Transverse colon (tissue), 4 donors: Measurements from ENCODE around the gene TEX29. TPM values are rescaled to one million over a fixed set of nuclear protein-coding genes. Genes with fewer than 3 reads are reported as not detected.

Source experiments
- DNase-seq: peaks from one replicate; pipeline ENCODE4 v3.0.0-alpha.2; 2019
- H3K27ac ChIP-seq, 4 donors: fragments of 200-600 bp; sonication (generic); 2 replicates each; pipeline ENCODE4 v1.5.1; 2016 to 2018; ENCODE audit warnings: inconsistent platforms in 4 of 4
- H3K27me3 ChIP-seq: fragments of 200-600 bp; sonication (generic); 2 replicates; pipeline ENCODE4 v1.5.1; 2017; ENCODE audit warnings: inconsistent platforms
- H3K36me3 ChIP-seq, 4 donors: fragments of 200-600 bp; sonication (generic); 2 replicates each; pipeline ENCODE4 v1.5.1; 2017 to 2019; ENCODE audit warnings: inconsistent platforms in 4 of 4
- H3K4me1 ChIP-seq, 4 donors: fragments of 200-600 bp; sonication (generic); 2 replicates each; pipeline ENCODE4 v1.5.1; 2017 to 2020; ENCODE audit warnings: inconsistent platforms in 4 of 4
- H3K4me3 ChIP-seq, 4 donors: fragments of 200-600 bp; sonication (generic); 1 replicate in 1 of 4; 2 replicates in 3 of 4; pipeline versions ENCODE4 v1.5.1 to v1.6.1; 2017 to 2019; ENCODE audit warnings: inconsistent platforms in 4 of 4
- H3K9me3 ChIP-seq, 2 donors: fragments of 200-600 bp; sonication (generic); 2 replicates each; pipeline ENCODE4 v1.5.1; 2017 to 2019; ENCODE audit warnings: inconsistent platforms in 2 of 2
- EP300 ChIP-seq: sonication (generic); formaldehyde crosslinking; IDR thresholded peaks from one replicate; pipeline ENCODE4 v1.6.1; 2017; ENCODE audit warnings: antibody characterized with exemption, low read depth
- POLR2A ChIP-seq: fragments of 450-650 bp; IDR thresholded peaks from one replicate; pipeline ENCODE4 v1.6.1; 2016; ENCODE audit warnings: antibody characterized with exemption, mild to moderate bottlenecking, moderate library complexity
- POLR2AphosphoS5 ChIP-seq, 3 donors: sonication (generic); formaldehyde crosslinking; IDR thresholded peaks; one replicate each; pipeline ENCODE4 v1.6.1; 2016; ENCODE audit warnings: antibody characterized with exemption in 3 of 3
- WGBS, 2 donors: methylation state at CpG; one replicate each; pipeline ENCODE4 v1.1.5; 2018; ENCODE audit warnings: low coverage in 1 of 2; 5-methylcytosine and 5-hydroxymethylcytosine counted together
- in situ Hi-C, 4 donors: fragments of 200-750 bp; cut with MboI; loops; one replicate each; pipeline versions ENCODE4 v1.15.0 to v1.15.1; 2017; ENCODE audit warnings: low sequenced_read_pairs in 3 of 4, low pct_ligation_motif_present in 1 of 4, low pct_unique_long_range_greater_than_20kb in 1 of 4
- intact Hi-C: fragments of 100-400 bp; cut with DNase I; formaldehyde crosslinking; loops from one replicate; pipeline ENCODE4 v1.15.1; 2023; ENCODE audit warnings: low total_unique reads
- total RNA-seq, 4 donors: library from RNA; depleted of rRNA; stranded (reverse); fragments of >200 nt; gene quantifications; one replicate each; pipeline ENCODE4 v1.1.0, GENCODE V29; 2016
- TF ChIP-seq, protein P1 (sequence below), 5 experiments: fragments of 200-600 bp in 3 of 5; fragments of 450-650 bp in 2 of 5; sonication (generic) in 3 of 5; IDR thresholded peaks; 1 replicate in 2 of 5; 2 replicates in 3 of 5; pipeline ENCODE4 v1.5.1; 2016 to 2017; ENCODE audit warnings: antibody characterized with exemption in 5 of 5, inconsistent platforms in 3 of 5, mild to moderate bottlenecking in 2 of 5, moderate library complexity in 1 of 5

TEX29 gene
- total RNA-seq, 4 donors from 2014 or later, result not detected

DNA sequence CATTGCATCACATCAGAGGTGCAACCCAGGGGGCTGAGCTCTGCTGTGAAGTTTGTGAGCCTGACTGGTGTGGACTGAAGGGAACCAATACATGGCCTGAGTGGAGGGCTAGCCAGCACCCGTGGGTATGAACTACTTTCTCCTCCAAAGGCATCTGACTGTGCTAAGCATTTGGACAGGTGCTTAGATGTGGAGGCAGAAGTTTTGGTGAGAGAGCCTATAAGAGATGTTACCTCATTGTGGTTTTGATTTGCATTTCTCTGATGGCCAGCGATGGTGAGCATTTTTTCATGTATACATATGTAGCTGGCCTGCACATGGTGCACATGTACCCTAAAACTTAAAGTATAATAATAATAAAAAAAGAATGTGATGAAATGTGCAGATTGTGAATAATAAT lies 46.9 kb downstream of the TEX29 start:
- H3K36me3 ChIP-seq, result no peaks in the 10 kb centered on the region
- H3K27me3 ChIP-seq, result no peaks in the 10 kb centered on the region
- WGBS, 2 donors, result 78% methylated on average over 2 of the region's 2 CpGs; no CpG with 5 or more reads in 1 of the 2 donors
- in situ Hi-C loops, result no loop called here
- intact Hi-C loops, result no loop called here
- no peaks in the 10 kb centered on the region for H3K4me1 ChIP-seq
- no peak overlapping the region for H3K4me3 ChIP-seq
- no peaks in the 10 kb centered on the region for H3K9me3 ChIP-seq
- TF ChIP-seq POLR2AphosphoS5 (IDR thresholded peaks at IDR 0.05), result no peak
- no peak for TF ChIP-seq EP300
- TF ChIP-seq POLR2A, result no peak
- TF ChIP-seq, protein P1, sequence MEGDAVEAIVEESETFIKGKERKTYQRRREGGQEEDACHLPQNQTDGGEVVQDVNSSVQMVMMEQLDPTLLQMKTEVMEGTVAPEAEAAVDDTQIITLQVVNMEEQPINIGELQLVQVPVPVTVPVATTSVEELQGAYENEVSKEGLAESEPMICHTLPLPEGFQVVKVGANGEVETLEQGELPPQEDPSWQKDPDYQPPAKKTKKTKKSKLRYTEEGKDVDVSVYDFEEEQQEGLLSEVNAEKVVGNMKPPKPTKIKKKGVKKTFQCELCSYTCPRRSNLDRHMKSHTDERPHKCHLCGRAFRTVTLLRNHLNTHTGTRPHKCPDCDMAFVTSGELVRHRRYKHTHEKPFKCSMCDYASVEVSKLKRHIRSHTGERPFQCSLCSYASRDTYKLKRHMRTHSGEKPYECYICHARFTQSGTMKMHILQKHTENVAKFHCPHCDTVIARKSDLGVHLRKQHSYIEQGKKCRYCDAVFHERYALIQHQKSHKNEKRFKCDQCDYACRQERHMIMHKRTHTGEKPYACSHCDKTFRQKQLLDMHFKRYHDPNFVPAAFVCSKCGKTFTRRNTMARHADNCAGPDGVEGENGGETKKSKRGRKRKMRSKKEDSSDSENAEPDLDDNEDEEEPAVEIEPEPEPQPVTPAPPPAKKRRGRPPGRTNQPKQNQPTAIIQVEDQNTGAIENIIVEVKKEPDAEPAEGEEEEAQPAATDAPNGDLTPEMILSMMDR (IDR thresholded peaks at IDR 0.05), result no peak
- no peak overlapping the region for H3K27ac ChIP-seq
- no peak for DNase-seq

DNA sequence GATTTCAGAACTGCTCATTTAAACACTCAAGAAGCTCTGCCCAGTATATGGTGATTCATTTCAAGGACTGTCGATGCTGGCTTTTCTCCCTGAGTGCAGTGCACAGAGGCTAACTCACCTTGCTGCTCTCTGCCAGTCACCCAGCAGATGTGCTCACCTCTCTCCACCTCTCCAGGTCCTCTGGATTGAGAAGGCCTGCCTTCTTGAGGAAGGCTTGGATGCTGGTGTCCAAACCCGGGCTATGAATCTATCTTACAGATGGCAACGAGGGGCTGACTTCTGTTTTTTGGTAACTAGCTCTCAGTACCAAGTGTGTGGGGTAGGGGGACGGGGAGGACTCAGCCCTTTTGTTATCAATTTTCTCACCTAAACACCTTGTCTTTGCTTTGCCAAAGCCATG lies 47.6 kb downstream of the TEX29 start:
- intact Hi-C loops, result no loop called here
- TF ChIP-seq POLR2AphosphoS5 (IDR thresholded peaks at IDR 0.05), result no peak
- TF ChIP-seq EP300, result no peak
- no peak for TF ChIP-seq POLR2A
- TF ChIP-seq, protein P1 (IDR thresholded peaks at IDR 0.05), result no peak
- in situ Hi-C loops, result no loop called here

DNA sequence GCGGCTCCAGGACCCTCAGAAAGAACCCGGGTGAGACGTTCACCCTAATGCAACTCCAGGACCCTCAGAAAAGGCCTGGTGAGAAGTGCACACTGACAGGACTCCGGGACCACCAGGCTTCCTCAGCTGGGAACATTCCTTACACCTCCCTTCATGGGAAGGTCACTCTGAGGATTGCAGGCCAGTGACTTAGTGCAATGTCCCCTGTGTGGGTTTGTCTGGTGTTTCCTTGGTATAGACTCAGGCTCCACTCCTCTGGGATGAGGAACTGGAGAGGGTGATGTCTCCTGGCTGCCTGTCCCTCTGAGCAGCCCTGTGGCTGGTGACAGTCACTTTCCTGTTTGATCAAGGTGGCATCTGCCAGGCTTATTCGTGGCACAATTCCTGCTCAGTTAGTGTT lies 49.7 kb downstream of the TEX29 start:
- no peaks in the 10 kb centered on the region for H3K9me3 ChIP-seq
- H3K4me1 ChIP-seq, result no peaks in the 10 kb centered on the region
- 87 to 100% methylated on average over 2 to 5 of the region's 5 CpGs for WGBS, 2 donors
- no peak for DNase-seq
- no peak overlapping the region for H3K27ac ChIP-seq
- H3K27me3 ChIP-seq, result no peaks in the 10 kb centered on the region
- H3K36me3 ChIP-seq, result no peaks in the 10 kb centered on the region
- no peak for TF ChIP-seq EP300
- TF ChIP-seq POLR2AphosphoS5 (IDR thresholded peaks at IDR 0.05), result no peak
- TF ChIP-seq, protein P1 (IDR thresholded peaks at IDR 0.05), result no peak
- no peak for TF ChIP-seq POLR2A
- intact Hi-C loops, result loop anchor here (5.0 kb wide), 1 partner anchor 1297 kb away; no protein-coding TSS in a partner anchor
- in situ Hi-C loops, result no loop called here
- no peak overlapping the region for H3K4me3 ChIP-seq

More for the DNA sequence above, 47.6 kb downstream of the TEX29 start:
- no peaks in the 10 kb centered on the region for H3K4me1 ChIP-seq
- no peaks in the 10 kb centered on the region for H3K27me3 ChIP-seq
- no peaks in the 10 kb centered on the region for H3K36me3 ChIP-seq
- H3K4me3 ChIP-seq, result no peak overlapping the region
- H3K27ac ChIP-seq, result no peak overlapping the region
- no peak for DNase-seq
- 79 to 100% methylated on average over 1 to 4 of the region's 4 CpGs for WGBS, 2 donors
- no peaks in the 10 kb centered on the region for H3K9me3 ChIP-seq

DNA sequence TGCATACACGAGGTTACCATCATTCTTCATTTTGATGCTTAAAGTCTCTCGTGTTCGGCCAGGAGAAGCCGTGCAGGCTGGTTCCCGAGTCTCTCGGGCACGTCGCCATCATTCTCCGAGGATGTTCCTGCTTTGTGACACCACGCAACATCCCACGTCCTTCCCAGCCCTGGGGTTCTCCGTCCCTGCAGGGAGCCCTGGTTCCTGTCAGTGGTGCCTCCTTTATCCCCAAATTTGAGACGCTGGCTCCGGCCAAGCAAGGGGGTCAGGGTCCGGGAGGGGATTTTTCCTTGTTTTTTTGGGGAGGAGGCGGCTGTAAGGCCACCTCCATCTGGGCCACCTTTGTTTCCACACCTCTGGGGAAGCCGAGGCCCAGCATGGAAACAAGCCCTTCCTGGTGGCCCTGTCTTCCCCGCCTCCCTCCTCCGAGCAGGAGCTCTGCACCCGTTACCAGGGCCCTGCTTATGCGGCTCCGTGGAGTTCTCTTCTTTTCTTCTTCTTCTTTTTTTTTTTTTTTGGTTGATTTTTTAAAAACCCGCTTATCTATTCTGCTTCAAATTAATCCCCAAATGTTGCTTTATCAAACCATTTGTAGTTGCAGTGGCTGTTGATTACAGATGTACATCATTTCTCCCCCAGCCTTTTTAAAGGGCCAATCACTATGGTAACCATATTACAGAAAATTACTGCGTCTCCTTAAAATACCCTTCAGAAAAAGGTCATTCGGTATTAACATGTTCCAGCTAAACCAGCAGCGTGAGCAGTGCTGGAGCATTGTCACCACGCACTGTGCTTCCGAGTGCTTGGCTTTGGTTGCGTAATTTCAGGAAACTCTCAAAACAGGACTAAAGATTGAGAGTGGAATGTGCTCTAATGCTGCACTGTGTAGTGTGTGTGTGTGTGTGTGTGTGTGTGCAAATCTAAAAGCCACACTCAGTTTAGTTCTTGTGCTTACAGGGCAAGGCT lies 50.4 kb downstream of the TEX29 start:
- 88 to 98% methylated on average over 17 to 29 of the region's 29 CpGs for WGBS, 2 donors
- Histone ChIP-seq H3K27ac (no peak overlapping the region), H3K4me1 (no peaks in the 10 kb centered on the region), H3K36me3 (no peaks in the 10 kb centered on the region), H3K4me3 (no peak overlapping the region), H3K9me3 (no peaks in the 10 kb centered on the region), H3K27me3 (no peaks in the 10 kb centered on the region)
- intact Hi-C loops, result loop anchor here (5.0 kb wide), 1 partner anchor 1296 kb away; no protein-coding TSS in a partner anchor
- no peak for TF ChIP-seq POLR2A
- no peak for TF ChIP-seq EP300
- no peak for TF ChIP-seq POLR2AphosphoS5 (IDR thresholded peaks at IDR 0.05)
- TF ChIP-seq, protein P1 (IDR thresholded peaks at IDR 0.05), result no peak
- in situ Hi-C loops, result no loop called here
- DNase-seq, result no peak
